ENCODE data around the gene MARCHF3.
A peak's percentile ranks its signal among the peaks of the same experiment; 100 is the strongest.

The MARCHF3 gene

DNA sequence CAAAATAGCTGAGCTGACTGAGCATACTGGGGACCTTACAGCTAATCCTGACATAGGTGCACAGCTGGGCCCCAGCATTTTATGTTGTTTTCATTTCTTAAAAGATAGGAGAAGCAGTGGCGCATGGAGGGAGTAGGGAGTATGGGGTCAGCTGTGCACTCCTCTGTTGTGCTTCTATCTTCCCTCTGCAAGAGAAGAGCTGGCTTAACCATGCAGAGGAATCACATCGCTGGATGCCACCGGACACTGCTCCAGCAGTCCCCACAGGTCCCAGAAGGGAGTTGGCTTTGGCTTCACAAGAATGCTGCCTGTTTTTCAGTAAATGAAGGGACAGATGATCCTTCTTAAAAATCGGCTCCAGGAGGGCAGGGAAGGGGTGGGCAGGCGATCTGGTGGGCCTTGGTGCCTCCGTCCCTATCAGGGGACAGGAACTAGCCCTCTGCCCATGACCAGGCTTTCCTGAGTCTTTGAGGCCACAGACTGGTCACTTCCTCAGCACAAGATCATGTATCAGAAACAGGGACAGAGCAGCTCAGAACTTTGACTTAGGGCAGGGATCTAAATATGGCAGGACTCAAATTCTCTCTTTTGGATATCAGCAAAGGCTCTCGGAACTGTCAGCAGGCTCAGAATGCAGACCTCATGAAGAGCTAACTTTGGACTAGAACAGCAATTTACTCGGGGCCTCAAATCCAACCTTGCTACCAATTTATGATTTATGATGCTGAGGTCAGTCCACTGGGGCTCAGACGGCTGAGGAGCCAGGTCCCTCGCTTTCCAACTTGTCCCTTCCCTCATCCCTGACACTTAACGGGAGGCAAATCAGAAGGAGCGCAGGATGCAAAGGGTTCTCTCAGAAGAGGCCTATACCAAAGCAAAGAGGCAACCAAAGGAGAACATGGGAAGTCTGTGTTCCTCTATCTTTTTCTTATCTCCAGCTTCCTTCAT is 47.2 kb downstream of the MARCHF3 start:
- no peak for DNase-seq

DNA sequence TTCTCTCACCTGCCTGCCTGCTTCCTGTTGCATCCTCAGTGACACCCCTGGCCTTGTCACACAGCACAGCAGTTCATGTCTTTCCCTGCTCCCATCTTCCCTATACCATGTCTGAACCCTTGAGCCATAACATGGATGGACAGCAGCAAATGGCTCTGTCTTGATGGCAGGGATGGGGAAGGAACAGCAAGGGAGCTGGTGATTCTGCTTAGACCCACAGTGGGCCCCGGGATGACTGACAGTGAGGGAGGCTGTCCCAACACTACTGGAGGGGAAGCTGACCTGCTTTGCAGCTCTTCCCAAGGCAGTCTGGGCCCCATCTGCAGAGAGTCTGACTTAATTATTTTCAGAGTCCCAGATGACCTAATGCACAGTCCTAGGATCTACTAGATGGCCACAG is 48.2 kb downstream of the MARCHF3 start:
- no peak for DNase-seq

- no peak for DNase-seq
Observed at GRCh38 chr5:126981701-126982100, 48.7 kb downstream of the MARCHF3 start.

DNA sequence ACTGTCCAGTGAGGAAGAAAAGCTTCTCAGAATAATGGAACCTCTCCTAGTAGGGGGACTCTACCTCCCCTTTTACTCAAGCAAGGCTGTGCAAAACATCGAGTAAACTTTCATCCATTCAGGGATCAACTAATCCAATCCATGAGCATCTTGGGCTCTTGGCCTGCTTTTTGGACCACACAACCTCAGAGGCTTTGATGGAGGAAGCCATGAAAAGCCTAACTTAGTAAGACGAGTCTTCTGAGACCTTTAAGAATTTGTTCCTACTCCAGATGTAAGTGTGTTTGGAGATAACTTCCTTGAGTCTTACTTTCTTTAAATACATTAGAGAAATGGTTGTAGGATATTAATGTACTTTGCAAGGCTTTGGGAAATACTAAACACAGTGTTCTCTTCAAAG is 49.1 kb downstream of the MARCHF3 start:
- no peak for DNase-seq

DNA sequence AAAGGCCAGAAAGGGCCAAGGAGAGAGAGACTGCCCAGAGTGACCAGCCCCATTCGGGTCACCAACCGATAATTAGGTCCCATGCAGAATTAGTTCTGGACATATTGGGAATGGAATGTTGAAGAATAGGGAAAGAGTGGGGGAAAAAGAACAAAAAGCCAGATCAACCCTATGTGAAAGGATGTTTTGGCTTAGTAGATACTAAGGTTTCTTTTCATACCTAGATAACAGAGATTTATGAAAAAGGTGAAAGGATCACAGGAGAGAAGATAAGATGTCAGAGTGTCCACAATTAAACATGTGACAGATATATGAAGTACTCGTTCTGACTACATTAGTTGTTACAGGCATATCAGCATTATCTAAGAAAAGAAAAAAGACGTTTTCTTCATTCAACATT is 52.1 kb downstream of the MARCHF3 start:
- DNase-seq, result no peak

DNA sequence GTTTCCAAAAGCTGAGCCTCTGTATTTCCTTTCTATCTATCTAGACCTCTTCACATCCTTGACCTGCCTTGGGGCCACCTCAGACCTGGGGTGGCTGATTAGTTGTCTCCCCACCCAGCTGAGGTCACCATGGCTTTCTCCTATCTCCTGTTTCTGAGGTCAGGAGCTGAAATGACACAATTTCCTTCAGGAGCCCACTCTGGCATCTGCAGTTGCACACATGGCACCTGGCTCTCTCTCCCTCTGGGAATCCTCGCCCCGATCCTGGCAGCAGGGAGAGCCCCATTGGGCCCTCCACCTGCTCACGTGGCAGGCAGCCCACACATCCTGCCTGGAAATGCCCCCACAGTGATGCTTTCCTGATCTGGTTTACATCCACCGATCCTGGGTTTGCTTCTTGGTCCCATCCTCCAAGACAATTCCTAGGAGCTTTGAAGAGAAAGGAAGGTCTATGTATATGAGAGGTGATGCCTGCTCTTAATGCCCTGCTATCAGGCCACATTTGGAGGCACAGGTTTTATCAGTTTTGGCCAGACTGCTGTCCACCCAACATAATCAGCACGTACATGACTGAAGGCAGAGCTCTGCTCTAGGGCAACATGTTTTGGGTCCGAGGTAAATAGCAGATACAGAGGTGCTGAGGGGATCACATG is 53.7 kb downstream of the MARCHF3 start:
- DNase-seq, result no peak

- no peak for DNase-seq
Observed at GRCh38 chr5:126975796-126976195, 54.6 kb downstream of the MARCHF3 start.

DNA sequence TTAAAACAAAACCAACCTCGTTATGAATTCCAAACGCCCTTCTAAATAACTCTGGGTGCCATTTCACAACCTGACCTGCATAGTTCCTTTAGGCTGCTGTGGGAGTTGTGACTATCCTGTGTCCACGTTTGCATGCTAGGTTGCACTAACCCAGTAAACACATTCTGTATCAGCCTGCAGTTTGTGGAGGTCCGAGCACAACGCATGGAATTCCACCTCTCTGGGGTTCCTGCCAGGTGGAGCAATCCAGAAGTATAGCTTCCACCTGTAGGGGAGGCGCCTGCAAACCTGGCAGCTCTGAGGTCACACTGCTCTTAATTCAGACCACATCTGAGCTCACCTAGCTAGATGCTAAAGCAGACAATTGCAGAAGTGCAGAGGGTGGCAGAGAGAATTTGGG is 57.2 kb downstream of the MARCHF3 start:
- no peak for DNase-seq

- DNase-seq, result peak; percentile 3 to 76
Observed at GRCh38 chr5:126972062-126972895, 58.1 kb downstream of the MARCHF3 start.

DNA sequence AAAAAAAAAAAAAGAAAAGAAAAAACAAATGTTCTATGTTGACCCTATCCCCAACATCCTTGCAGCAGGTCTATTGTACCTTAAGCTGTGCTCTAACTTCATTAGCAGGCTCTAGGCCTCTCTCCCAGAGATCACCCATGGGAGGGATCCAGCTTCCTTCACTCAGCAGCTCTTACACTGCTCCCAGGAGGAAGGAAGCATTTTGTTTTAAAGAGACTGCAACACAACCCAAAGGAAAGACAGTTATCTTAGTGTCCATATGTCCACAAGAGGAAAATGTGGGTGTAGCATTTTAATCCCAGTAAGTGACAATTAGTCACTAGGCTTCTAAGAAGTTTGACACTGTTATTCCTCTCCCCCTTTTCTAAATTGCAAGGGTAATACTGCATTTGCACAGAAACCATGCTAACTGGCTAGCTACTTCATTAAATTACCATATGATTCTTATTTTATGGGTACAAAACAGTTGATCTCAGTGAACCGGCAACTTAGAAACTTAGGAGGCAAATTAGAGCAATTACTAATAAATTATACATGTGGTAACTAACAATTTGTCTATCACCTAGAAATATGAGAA is 58.8 kb downstream of the MARCHF3 start:
- DNase-seq, result no peak

GRCh38 chr5:126970517-126971017 is 59.8 kb downstream of the MARCHF3 start:
- no peak for DNase-seq

DNA sequence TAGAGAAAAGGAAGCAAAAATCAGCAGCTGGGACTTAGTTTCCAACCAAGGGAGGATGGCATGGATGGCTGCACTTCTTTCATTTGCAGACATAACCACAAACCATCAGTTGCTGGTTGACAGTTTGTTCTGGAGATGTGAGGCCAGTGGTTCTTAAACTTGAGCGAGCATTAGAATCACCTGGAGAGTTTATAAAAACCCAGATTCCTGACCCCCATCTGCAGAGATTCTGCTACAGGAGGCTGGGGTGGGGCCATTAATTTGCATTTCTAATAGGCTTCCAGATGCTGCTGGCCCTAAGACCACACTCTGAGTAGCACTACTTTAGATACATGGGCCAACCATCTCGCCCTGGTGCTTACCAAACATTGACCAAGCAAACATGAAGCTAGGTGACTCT is 60.8 kb downstream of the MARCHF3 start:
- no peak for DNase-seq

- DNase-seq, result no peak
Observed at GRCh38 chr5:126967808-126968466, 62.4 kb downstream of the MARCHF3 start.

- DNase-seq, result no peak
Observed at GRCh38 chr5:126965487-126965886, 64.9 kb downstream of the MARCHF3 start.

- DNase-seq, result peak in 1 of 2 donors; percentile 7
Observed at GRCh38 chr5:126965061-126965475, 65.3 kb downstream of the MARCHF3 start.

GRCh38 chr5:126963822-126964375 is 66.5 kb downstream of the MARCHF3 start:
- no peak for DNase-seq

DNA sequence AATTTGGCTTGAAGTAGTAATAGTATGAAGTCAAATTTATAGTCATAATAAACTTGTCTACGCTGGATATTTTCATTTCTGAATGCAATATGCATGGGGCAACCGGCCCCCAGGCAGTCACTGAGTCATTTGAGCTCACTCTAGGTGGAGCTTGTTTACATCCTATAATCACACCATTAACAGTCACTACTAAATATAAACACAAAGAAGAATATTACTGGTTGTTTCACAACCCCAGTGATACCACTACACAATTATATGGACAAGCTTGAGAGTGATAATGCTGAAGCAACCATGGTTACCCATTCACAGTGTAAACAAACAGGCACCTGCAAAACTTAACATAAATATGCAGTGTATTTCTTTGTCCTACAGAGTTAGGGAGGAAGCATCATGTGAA is 68.7 kb downstream of the MARCHF3 start:
- DNase-seq, result no peak

GRCh38 chr5:126961128-126961527 is 69.2 kb downstream of the MARCHF3 start:
- no peak for DNase-seq

DNA sequence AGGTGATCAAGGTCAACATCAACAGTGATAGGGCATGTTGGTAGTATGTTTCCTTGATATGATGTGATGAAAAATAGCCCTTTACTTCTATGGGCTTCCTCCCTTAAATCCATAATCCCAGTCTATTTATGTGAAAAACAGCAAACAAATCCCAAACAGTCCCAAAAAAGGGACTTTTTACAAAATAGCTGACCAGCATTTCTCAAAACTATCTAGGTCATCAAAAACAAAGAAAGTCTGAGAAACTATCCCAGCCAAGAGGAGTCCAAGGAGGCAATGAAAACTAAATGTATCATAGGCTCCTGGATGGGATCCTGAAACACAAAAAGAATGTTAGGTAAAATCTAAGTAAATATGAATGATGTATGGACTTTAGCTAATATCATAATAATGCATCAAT is 71.2 kb downstream of the MARCHF3 start:
- DNase-seq, result no peak

DNA sequence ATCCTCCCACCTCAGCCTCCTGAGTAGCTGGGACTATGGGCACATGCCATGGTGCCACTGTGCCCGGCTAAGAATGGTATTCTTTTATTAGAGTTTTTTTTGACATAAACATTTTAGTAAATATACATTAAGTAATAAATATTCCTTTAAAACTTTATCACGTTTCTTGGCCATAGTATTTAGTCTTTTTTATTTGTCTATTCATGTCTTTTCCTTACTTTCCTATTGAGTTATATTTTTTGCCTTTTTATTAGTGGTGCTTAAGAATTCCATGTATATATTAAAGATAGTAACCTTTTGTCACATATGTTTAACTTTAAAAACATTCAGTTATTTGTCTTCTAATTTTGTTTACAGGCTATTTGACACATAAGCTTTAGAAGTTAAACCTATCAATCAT is 73.4 kb downstream of the MARCHF3 start:
- no peak for DNase-seq

DNA sequence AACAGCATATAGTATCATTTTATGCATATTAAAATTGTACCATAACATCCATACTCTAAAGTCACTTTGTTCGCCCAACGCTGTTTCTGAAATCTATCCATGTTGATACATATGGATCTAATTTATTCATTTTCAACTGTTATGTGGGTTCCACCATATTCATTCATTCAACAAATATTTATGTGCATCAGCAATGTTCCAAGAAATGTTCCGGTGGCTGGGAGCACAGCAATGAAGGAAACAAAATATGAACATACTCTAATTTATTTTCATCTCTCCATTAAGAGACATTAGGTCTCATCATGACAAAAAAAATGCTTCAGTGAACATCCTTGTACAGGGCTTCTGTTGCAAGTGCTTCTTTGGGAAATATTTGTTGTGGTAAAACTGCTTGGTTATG is 75.4 kb downstream of the MARCHF3 start:
- no peak for DNase-seq

DNA sequence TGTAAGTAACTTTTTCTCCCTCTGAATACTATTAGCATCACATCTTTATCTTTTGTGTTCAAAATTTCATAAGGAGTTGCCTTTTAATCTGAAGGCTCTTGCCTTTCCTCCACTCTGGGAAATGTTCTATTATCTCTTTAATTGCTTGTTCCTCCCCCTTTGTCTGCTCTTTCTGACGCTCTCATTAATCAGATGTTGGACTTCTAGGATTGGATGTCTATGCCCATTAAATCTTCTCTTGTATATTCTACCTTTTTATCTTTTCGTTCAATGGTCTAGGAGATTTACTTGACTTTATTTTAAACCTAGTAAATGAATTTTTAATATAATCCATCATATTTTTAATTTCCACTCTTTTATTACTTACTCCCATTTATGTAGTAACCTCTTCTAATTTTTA is 76.7 kb downstream of the MARCHF3 start:
- no peak for DNase-seq

All from bone marrow (tissue), 2 donors.